GM19395 (cell line): ENCODE results near the gene TBC1D20.

Source experiments
- ATAC-seq: cut with Tn5 transposase; IDR thresholded peaks from one replicate; pipeline ENCODE4 v1.9.1; 2021; ENCODE audit warnings: mild to moderate bottlenecking, moderate library complexity; ENCODE audit not compliant: unreplicated experiment

TBC1D20 gene

DNA sequence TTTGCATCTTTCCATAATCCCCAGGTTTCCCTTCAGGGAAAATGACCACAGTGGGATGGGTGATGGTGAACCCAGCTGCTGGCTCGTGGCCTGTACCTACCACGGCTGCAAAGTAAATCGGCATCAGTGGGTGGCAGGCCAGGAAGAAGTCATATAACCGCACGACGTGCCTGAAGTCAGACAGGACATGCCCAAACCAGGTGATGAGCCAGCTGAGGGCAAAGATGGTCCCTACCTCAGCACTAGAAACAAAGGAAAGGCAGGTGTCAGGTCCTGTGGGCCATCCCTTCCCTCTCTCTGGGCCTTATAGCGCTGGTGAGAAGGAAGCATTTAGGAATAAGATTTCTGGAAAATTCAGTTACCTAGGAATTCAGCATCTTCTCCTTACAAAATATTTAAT, 22.2 kb downstream of the TBC1D20 start:
- no peak for ATAC-seq

DNA sequence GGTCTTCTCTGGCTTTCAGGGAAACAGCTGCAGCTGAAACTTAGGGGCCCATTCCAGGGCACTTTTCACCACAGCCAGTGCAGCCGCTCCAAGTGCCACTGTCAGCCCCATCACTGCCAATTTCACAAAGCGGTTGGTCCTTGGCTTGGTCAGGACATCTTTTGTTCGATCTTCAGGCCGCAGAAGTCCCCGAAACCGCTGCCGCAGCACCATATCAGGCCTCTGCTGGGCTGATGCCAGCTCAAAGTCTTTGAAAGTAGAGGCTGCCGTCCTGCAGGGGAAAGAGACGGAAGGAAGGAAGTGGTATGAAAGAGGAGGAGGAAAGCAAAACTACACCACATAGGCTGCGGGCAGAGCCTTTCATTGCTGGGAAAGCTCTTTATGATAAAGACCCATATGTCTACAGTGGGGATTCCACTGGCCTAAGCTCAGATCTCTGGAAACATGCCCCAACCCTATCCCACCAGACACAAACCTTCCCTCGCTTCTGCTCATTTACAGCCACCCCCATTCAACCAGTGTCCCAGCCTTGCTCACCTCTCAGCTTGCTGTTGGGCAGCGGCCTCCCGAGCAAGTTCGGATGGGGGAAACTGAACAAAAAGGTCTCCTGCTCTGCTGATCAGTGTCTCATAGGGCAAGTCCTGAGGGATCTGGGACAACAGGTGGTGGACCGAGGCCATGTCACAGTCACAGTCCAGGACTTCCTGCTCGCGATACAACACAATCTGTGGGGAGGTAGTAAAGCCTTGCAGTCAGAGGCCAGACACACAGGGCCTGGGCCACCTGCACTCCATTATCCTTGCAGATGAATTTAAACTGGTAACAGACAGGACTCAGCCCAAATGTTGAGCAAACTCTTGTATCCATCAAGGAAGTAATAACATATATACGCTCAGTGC, 23.5 kb downstream of the TBC1D20 start:
- no peak for ATAC-seq

DNA sequence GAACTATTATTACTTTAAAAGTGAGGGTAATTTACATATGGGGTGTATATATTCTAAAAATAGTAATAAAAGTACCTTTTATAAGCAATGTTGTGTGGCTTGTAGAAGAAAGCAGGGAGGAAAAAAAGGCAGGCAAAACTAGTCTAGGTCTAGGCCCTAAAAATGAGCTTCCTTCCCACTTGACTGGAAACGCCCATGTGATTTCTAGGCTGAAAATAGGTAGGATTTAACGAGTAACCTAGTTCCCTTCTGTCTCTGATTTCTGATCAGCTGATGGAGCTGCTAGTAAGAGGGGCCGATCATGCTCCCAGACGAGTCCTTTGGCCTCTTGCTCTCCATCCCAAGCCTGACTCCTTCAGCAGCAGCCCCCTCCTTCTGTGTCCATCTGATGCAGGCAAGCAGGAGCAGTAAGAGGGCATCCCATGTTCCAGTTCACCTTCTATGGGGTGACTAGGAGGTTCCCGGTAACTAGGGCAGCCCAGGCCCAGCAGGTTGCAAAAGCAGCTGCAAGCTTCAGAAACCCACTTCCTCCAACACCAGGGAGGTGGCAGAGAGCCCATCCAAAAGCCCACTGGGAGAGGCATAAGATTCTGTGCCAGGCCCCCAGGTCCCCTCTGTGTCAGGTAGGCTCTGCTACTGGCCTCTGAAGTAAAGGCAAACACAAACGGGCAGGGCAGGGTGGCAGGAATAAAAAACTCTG, 24.4 kb downstream of the TBC1D20 start:
- ATAC-seq = no peak

DNA sequence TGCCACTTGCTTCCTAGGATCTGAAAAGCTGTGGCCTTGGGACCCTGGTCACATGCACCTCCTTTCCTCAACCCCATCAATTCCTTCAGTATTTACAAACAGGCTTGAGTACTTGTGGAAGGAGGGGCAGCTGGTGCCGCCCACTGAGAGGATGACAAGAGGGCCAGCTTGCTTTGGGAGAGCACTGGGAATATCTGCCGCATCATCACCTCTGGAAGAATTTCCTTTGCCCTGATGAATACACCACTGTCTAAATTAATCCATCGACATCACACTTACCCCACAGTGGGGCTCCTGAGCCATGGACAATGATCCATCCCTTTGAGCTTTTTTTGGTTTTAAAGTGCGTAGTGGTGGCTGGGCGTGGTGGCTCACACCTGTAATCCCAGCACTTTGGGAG, 25.9 kb downstream of the TBC1D20 start:
- no peak for ATAC-seq

DNA sequence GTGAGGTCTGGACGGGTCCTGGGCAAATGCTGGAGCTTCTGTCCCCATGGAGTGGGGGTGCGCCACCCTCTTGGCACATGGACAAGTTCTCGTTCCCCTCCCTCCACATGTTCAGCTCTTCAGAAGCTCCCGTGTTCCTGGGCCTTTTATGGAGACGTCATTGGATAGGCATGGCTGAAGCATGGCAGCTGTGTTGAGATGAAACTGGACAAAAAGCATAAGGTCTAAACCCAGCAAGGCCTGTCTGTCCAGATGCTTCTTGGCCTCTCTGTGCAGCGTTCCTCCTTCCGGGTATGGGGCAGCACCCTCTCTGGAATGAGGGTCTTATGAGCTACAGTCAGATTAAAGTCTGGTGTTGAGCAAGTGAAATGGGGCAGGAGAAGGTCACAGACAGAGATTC, 26.8 kb downstream of the TBC1D20 start:
- ATAC-seq = no peak

DNA sequence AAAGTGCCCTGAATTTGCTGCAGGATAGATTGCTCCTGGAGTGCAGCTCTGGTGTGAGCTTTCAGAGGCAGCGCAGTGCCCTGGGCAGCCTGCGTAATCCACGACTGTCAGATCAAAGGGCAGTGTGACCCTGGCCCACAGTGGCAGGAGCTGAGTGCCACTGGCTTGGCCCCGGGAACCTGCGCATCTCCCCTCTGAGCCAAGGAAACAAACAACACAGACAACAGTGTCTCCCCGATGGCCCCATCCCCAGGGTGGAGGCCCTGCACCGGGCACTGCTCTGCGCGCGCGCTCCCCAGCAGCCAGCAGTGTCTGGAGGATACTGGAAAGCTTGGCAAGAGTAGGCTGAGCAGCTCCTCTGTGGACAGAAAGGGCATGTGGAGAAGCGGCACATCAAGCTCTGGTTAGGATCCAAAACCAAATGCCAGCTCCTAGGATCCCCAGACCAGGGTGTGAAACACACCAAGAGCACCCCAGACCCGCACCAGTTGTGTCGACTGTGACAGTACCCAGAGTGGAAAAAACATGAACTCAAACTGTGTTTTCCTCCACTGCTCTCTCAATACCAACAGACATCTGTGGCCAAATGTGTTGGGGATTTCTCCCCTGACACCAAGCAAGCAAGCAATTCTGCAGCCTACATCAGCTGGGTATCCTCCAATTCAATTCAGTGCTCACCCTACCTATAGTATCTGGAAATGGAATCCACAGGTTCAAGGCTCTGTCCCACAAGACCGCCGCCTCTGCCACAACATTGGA, 27.5 kb downstream of the TBC1D20 start:
- ATAC-seq = no peak

DNA sequence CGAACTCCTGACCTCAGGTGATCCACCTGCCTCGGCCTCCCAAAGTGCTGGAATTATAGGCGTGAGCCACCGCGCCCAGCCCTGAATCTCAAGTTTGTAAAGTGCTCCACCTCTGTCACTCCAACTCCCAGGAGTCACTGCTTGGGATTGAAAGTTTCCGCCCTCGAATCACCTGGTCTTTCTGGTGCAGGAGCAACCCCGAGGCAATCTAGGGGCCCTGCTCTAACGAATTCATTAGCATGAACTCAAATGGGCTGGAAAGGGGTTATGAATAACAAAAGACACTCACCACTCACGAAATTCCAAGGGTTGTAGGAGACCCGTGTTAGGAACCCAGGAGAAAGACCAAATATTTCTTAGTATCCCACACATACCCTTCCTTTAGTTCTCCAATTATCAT, 28.1 kb downstream of the TBC1D20 start:
- ATAC-seq = no peak

DNA sequence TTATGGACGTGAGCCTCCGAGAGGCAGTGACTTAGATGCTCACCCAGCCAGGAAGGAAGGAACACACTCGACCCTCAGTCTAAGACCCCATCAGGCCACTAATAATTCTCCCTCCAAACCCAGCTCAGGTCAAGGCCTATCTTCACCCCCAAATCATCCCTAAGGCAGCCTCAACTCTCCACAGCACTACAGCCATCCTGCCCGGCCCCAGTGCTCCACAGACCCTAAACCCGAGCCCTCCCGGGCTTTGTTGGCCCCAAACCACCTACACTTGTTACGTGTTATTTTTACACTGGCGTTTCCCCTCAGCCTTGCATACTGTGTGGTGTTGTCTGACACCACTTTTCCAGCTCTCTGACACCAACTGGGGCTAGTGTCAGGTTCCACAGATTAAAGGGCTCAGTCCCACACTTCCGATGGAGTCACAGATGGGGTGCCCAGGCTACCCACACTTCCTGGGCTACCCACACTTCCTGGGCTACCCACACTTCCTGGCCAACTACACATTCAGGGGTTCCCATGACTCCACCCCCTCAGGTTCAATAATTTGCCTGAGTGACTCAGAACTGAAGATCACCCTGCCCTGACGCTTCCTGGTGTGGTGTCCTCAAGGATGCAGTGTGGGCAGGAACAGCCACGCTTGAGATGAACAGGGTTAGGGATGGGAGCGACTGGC, 28.9 kb downstream of the TBC1D20 start:
- ATAC-seq = peak; percentile 87

DNA sequence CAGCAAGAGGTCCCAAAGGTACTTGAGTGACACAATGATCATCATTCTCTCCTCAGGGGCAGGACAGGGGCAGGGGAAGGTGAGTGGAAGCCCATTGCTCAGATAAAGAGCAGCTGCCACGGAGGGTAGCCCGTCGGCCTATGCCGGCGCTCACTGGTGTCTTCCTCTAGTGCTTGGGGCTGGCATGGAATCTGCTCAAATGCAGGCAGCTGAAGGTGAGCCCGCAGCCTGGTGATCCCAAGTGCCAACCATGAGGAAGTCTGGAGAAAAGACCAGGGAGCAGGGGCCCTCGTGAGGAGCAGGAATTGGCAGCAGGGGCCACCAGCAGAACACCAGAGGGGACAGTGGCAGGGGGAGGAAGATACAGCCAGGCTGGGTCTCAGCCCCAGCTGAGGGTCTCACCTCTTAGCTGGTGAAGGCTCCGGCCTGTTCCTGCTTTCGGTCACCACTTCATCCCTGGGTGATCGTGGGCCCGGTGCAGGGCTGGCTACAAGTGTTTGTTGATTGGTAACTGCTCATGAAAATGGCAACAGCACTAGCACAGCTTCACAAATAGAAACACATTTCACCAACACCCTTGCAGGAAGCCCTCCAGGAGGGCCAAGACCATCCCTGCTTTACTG, 29.5 kb downstream of the TBC1D20 start:
- ATAC-seq = no peak

DNA sequence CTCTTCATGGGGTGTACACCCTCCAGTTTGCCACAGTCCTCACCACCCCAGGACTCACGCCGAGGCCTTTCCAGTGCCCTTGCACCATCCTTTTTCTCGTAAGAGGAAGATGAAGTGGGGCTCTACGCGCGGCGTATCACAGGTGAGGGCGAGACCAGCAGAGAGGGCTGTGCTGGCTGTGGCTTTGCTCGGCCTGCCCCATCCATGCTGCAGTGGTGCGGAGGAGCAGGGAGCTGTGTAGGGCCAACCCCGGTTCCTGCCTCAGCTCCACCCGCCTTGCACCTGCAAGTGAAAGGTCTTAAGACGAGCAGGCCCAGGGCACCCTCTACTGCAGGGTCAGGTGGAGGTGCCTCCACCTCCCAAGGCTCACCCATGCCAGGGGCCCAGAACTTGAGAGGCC, 30.1 kb downstream of the TBC1D20 start:
- no peak for ATAC-seq

DNA sequence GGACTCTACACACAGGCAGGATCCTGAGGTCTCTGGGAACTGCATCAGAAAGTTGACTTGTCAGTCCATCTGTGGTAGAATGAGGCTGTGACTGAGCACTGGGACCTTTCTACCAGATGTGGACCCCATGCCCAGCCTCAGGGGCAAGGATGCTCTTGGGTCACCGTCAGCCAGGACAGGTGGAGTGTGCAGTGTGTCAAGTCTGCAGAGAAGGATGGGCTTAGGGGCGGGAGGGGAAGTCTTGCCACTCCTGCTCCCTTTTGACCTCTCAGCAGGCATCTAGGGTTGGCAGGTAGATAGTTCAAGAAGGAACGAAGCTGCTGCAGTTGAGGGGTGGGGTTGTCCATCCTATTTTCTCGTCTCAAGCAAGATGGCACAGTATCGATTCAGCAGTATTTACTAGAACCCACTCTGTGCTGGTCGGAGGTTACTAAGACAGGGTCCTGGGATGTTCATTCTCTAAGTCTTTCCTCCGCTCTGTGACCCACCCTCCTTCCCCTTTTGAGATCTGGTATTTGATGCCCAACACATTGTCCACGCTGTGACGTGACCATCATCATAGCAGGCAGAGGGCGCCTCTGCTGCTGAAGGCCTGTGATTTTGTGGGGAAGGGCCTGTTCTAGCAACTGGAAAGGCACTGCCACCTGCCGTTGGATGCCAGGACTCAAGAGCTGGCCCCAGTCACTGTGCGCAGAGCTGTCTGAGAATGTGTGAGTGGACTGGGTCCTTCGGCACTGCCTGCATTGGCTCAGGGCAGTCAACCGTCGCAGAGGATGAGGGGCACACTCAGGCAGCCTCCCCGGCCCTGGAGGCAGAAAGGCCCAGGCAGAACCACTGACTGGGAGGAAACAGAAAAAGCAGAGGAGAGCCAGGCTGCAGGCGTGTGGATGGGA, 31.1 kb downstream of the TBC1D20 start:
- no peak for ATAC-seq

DNA sequence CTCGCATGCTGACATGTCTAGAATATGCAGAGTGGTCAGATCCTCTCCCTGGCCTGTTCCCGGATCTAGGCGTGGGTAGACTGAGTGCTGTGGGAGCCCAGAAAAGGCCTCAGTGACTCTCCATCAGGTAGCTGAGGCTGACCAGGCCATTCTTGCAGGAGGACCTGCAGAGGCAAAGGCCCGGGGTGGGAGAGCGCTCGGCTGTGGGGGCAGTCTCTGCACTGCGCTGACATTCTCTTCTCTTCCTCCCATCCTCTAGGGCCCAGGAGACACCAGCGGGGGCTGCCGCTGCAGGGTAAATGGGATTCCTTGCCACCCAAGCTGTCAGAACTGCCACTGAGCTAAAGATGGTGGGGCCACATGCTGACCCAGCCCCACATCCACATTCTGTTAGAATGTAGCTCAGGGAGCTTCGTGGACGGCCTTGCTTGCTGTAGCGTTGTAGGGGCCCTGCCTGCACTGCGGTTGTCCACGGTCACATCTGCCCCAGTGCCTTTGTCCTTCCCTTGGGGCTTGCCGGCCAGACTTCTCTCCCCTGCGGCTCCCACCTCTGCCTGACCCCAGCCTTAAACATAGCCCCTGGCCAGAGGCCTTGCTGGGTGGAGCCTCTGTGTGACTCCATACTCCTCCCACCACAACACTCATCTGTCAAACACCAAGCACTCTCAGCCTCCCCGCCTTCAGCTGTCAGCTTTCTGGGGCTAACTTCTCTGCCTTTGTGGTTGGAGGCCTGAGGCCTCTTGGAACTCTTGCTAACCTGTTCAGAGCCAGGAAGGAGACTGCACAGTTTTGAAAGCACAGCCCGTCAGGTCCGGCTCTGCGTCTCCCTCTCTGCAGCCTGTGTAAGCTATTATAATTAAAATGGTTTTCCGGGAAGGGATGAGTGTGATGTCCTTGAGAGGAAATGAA, 32.0 kb downstream of the TBC1D20 start:
- ATAC-seq = no peak

DNA sequence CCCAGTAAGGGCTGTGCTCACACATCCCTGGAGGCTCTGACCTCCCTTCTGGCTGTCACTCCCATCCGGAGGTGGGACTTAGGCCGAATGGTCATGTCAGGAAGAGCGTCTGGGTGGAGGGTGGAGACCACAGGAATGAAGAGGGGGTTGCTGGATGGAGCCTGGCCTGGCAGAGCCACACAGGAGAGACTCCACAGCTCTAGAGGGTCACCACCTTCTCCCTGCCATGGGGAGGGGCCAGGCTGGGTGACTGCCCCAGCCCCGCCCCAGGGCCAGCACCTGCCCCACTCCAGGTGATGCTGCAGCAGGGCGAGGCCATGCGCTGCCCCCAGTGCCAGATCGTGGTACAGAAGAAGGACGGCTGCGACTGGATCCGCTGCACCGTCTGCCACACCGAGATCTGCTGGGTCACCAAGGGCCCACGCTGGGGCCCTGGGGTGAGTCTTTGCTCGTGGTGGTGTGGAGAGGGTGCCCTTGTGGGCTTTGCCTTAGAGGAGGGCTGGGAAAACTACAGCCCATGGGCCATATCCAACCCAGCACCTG, 33.6 kb downstream of the TBC1D20 start:
- ATAC-seq = no peak

DNA sequence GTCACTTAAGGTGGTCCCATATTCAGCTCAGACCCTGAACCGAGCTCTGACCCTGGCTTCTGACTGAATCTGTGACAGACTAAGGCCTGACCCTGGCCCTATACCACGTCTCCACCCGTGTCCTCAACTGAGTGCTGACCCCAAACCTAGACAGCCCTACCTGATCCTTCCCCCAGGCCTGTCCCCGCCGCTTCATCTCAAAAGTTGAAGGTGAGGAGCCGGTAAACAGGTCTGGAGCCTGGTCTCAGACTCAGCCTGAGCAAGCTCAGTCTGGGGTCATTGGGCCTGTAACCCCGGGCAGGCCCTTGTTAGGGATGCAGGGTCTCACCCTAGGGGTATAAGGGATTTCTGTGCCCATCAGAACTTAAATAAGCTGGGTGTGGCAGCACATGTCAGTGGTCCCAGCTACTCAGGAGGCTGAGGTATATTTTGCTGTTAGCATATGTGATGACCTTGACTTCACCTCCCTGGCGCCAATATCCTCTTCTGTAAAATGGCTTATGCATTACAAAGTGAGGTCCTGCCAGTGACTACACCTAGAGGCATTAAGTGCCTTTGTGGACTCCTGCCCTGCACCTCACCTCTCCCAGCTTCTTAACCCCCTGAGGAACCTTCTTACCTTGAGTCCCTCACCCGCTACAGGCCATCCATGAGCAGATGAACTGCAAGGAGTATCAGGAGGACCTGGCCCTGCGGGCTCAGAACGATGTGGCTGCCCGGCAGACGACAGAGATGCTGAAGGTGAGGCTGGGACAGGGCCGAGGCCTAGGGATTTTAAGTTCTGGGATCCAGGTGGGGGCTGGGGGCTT, 34.3 kb downstream of the TBC1D20 start:
- ATAC-seq = no peak

DNA sequence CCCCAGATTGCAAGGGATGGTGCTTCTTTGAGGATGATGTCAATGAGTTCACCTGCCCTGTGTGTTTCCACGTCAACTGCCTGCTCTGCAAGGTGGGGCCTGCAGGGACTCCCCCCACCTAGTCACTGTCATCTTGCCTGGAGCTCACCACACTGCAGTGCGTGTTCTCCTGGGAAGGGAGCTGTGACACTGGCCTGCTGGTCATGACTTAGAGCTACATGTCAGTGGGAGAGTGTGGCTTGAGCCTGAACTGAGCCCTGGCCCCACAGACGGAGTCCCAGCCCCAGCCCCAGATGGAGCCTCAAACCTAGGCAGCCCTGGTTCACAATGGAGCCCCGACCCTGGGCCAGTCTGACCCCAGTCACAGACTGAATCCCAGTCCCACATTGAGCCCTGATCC, 34.9 kb downstream of the TBC1D20 start:
- no peak for ATAC-seq

DNA sequence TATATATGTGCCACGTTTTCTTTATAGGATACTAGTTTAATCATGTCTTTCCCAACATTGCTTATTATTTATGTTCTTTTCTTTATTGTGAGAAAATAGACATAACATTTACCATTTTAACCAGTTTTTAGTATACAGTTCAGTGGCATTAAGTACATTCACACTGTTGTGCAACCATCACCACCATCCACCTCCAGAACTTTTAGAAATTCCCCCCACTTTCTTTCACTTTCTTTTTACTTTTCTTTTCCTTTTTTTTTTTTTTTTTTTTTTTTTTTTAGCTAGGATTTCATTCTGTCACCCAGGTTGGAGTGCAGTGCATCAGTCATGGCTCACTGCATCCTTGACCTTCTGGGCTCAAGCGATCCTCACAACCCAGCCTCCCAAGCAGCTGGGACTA, 35.8 kb downstream of the TBC1D20 start:
- ATAC-seq = no peak

DNA sequence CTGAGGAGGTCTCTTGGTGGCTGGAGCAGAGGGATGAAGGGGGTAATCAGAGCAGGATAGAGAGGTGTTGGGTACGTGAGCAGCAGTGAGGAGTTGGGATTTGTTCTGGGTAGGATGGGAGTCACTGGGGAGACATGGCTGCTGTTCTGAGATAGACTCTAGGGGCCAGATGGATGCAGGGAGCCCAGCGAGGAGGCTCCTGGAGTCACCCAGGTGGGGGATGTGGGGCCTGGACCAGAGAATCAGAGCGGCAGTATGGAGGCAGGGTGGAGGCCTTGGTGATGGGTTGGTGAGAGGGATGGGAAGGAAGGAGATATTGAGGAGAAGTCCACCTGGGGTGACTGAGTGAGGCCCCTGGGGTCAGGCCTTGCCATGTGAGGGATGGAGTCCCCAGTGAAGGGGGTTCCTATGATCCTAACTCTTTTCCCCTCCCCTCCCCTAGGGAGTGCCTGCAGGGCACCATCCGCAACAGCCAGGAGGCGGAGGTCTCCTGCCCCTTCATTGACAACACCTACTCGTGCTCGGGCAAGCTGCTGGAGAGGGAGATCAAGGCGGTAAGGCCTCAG, 40.6 kb downstream of the TBC1D20 start:
- ATAC-seq = no peak
